CD4-positive, alpha-beta memory T cell (primary cell): ENCODE measurements around the gene PVR. TPM values are rescaled to one million over a fixed set of nuclear protein-coding genes. Genes with fewer than 3 reads are reported as not detected.

ENCODE experiments used
- CTCF ChIA-PET: fragments of 350-600 bp; sonication (Branson Sonifier 250); formaldehyde crosslinking; loops from one replicate; lab custom pipeline; 2021; ENCODE audit warnings: inconsistent platforms; ENCODE audit not compliant: partially characterized antibody; lab: Charles Lee
- POLR2A ChIA-PET: fragments of 350-600 bp; sonication (Branson Sonifier 250); formaldehyde crosslinking; loops from one replicate; lab custom pipeline; 2021; ENCODE audit not compliant: partially characterized antibody; lab: Charles Lee
- DNase-seq, 5 donors: peaks; one replicate each; pipeline versions ENCODE4 v3.0.0 to v3.0.0-alpha.2; 2020 to 2022; ENCODE audit warnings: mixed read lengths in 1 of 5
- H3K27ac ChIP-seq: one replicate; pipeline ENCODE4 v1.7.0; 2013; ENCODE audit warnings: low read depth, low read length
- H3K27me3 ChIP-seq: 2 replicates; pipeline ENCODE4 v1.7.0; 2013; ENCODE audit warnings: mild to moderate bottlenecking, low read length, moderate library complexity; ENCODE audit not compliant: insufficient read depth
- H3K36me3 ChIP-seq: 2 replicates; pipeline ENCODE4 v1.7.0; 2013; ENCODE audit warnings: mild to moderate bottlenecking, low read length, moderate library complexity; ENCODE audit not compliant: insufficient read depth
- H3K4me1 ChIP-seq: 2 replicates; pipeline ENCODE4 v1.7.0; 2013; ENCODE audit warnings: mild to moderate bottlenecking, low read length, moderate library complexity; ENCODE audit not compliant: insufficient read depth
- H3K4me3 ChIP-seq, 2 donors: one replicate each; pipeline ENCODE4 v1.7.0; 2013; ENCODE audit warnings: low read length in 2 of 2, mild to moderate bottlenecking in 1 of 2
- H3K9me3 ChIP-seq, 2 donors: one replicate each; pipeline ENCODE4 v1.7.0; 2013; ENCODE audit warnings: low read length in 2 of 2, control low read depth in 1 of 2; ENCODE audit not compliant: control insufficient read depth in 1 of 2
- H3K27ac Mint-ChIP-seq, 7 donors: one replicate each; pipeline ENCODE4 v1.8.0; 2020 to 2021; ENCODE audit warnings: mixed read lengths in 7 of 7, mild to moderate bottlenecking in 6 of 7, inconsistent platforms in 3 of 7, moderate library complexity in 3 of 7
- H3K27me3 Mint-ChIP-seq, 2 donors: one replicate each; pipeline ENCODE4 v1.8.0; 2020 to 2021; ENCODE audit warnings: mixed read lengths in 2 of 2
- H3K36me3 Mint-ChIP-seq, 2 donors: one replicate each; pipeline ENCODE4 v1.8.0; 2020 to 2021; ENCODE audit warnings: mixed read lengths in 2 of 2, inconsistent platforms in 1 of 2, mild to moderate bottlenecking in 1 of 2
- H3K4me1 Mint-ChIP-seq, 4 donors: one replicate each; pipeline ENCODE4 v1.8.0; 2020 to 2021; ENCODE audit warnings: mixed read lengths in 4 of 4, mild to moderate bottlenecking in 1 of 4
- H3K4me3 Mint-ChIP-seq, 8 donors: one replicate each; pipeline ENCODE4 v1.8.0; 2020 to 2021; ENCODE audit warnings: mixed read lengths in 8 of 8, mild to moderate bottlenecking in 7 of 8, moderate library complexity in 6 of 8, inconsistent platforms in 3 of 8
- H3K9me3 Mint-ChIP-seq, 8 donors: one replicate each; pipeline ENCODE4 v1.8.0; 2020 to 2021; ENCODE audit warnings: mixed read lengths in 8 of 8, mild to moderate bottlenecking in 5 of 8, inconsistent platforms in 3 of 8, moderate library complexity in 1 of 8
- intact Hi-C: fragments of 100-400 bp; cut with micrococcal nuclease; formaldehyde crosslinking; loops from one replicate; pipeline ENCODE4 v1.15.1; 2023
- polyA plus RNA-seq, 2 donors: library from polyadenylated mRNA; unstranded; fragments of 300-500 nt; fragmentation: Illumina TruSeq; gene quantifications; one replicate each; pipeline ENCODE4 v1.2.3, GENCODE V29; 2021
- total RNA-seq, 2 experiments: library from RNA; stranded (reverse); gene quantifications; one replicate each; pipeline ENCODE4 v1.2.3, GENCODE V29; 2021

The PVR gene
- total and polyA plus RNA-seq, 4 experiments from 2014 or later = 0.34 to 1.7 (median 1.0) TPM; not detected in 1

DNA sequence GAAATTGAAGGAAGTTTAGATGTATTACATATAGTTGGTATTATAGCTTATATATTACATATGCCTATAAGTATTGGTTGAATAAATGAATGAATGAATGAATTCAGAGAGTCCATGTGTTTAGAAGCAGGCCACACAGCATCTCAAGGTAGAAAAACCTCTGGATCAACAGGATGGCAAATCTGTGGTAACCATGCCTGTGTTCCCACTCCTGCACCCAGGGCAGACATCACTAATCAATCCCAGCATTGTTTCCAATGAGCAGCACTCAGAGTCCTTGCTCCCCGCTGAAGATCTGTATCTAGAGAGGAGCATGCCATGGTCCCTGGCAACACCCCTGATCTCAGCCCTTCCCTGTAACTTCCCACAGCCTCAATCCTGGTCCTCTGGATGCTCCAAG, 28.5 kb downstream of the PVR start:
- POLR2A ChIA-PET = no interaction called here
- intact Hi-C loops = no loop called here
- H3K9me3 Mint-ChIP-seq = peaks cover 0 to 4% (median 0%) of the 10 kb centered on the region in 8 donors
- no peaks in the 10 kb centered on the region for H3K4me1 Mint-ChIP-seq
- no peak for DNase-seq
- H3K27me3 ChIP-seq = no peaks in the 10 kb centered on the region
- H3K9me3 ChIP-seq = no peaks in the 10 kb centered on the region
- no peaks in the 10 kb centered on the region for H3K36me3 Mint-ChIP-seq
- H3K4me3 ChIP-seq = no peak overlapping the region
- H3K4me1 ChIP-seq = no peaks in the 10 kb centered on the region
- no peaks in the 10 kb centered on the region for H3K36me3 ChIP-seq
- no peak overlapping the region for H3K27ac ChIP-seq
- CTCF ChIA-PET = interaction anchor here (1.1 kb wide), 1 partner anchor 10 kb away, joined by 3 read pairs; no protein-coding TSS in a partner anchor
- H3K4me3 Mint-ChIP-seq = no peak overlapping the region
- peaks cover 0 to 10% of the 10 kb centered on the region in 2 donors for H3K27me3 Mint-ChIP-seq
- no peak overlapping the region for H3K27ac Mint-ChIP-seq

DNA sequence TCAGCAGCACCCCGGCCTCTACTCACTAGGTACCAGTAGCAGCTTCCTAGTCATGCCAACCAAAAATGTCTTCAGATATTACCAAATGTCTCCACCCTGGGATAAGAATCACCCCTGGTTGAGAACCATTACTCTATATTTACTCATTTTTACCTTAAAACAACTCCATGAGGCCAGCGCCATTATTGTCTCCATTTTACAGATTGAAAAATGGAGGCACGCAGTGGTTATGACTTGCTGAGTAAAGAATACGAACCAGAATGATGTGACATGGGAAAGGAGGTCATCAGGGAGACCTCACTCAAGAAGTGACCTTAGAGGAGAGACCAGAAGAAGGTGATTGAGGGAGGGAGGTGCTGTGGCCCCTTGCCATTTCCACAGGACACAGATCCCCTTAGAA, 29.8 kb downstream of the PVR start:
- H3K36me3 Mint-ChIP-seq = no peaks in the 10 kb centered on the region

DNA sequence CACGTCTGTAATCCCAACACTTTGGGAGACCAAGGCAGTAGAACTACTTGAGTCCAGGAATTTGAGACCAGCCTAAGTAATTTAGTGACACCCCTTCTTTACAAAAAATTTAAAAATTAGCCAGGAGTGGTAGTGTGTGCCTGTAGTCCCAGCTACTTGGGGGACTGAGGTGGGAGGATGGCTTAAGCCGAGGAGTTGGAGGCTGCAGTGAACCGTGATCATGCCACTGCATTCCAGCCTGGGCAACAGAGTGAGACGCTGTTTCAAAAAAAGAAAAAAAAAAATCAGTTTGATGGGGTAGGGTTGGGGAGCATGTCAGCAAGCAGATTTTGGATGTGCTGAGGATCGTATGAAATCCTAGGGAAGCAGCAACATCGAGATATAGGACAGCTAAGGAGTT, 31.8 kb downstream of the PVR start:
- POLR2A ChIA-PET = no interaction called here
- no peaks in the 10 kb centered on the region for H3K36me3 ChIP-seq
- no peaks in the 10 kb centered on the region for H3K9me3 ChIP-seq
- no peak overlapping the region for H3K4me3 Mint-ChIP-seq
- no peak overlapping the region for H3K27ac Mint-ChIP-seq
- H3K9me3 Mint-ChIP-seq = peaks cover 0 to 4% (median 0%) of the 10 kb centered on the region in 8 donors
- DNase-seq = no peak
- H3K4me3 ChIP-seq = no peak overlapping the region
- peaks cover 0 to 13% of the 10 kb centered on the region in 2 donors for H3K27me3 Mint-ChIP-seq
- H3K36me3 Mint-ChIP-seq = no peaks in the 10 kb centered on the region
- intact Hi-C loops = no loop called here
- H3K4me1 Mint-ChIP-seq = no peaks in the 10 kb centered on the region
- H3K27ac ChIP-seq = no peak overlapping the region
- CTCF ChIA-PET = interaction anchor here (1.0 to 1.5 kb wide), 2 partner anchors 18 to 170 kb away, joined by 3 to 4 read pairs; partner anchors contain the start of gene NECTIN2
- H3K27me3 ChIP-seq = no peaks in the 10 kb centered on the region
- H3K4me1 ChIP-seq = no peaks in the 10 kb centered on the region

More for the DNA sequence above, 29.8 kb downstream of the PVR start:
- H3K27ac Mint-ChIP-seq = no peak overlapping the region
- H3K27me3 Mint-ChIP-seq = peaks cover 0 to 10% of the 10 kb centered on the region in 2 donors
- H3K4me3 Mint-ChIP-seq = no peak overlapping the region
- CTCF ChIA-PET = interaction anchor here (1.1 kb wide), 1 partner anchor 11 kb away, joined by 3 read pairs; no protein-coding TSS in a partner anchor
- no peak for DNase-seq
- Histone ChIP-seq H3K4me3 (no peak overlapping the region), H3K36me3 (no peaks in the 10 kb centered on the region), H3K4me1 (no peaks in the 10 kb centered on the region), H3K27me3 (no peaks in the 10 kb centered on the region), H3K27ac (no peak overlapping the region), H3K9me3 (no peaks in the 10 kb centered on the region)
- no peaks in the 10 kb centered on the region for H3K4me1 Mint-ChIP-seq
- POLR2A ChIA-PET = no interaction called here
- intact Hi-C loops = no loop called here
- H3K9me3 Mint-ChIP-seq = peaks cover 0 to 4% (median 0%) of the 10 kb centered on the region in 8 donors

DNA sequence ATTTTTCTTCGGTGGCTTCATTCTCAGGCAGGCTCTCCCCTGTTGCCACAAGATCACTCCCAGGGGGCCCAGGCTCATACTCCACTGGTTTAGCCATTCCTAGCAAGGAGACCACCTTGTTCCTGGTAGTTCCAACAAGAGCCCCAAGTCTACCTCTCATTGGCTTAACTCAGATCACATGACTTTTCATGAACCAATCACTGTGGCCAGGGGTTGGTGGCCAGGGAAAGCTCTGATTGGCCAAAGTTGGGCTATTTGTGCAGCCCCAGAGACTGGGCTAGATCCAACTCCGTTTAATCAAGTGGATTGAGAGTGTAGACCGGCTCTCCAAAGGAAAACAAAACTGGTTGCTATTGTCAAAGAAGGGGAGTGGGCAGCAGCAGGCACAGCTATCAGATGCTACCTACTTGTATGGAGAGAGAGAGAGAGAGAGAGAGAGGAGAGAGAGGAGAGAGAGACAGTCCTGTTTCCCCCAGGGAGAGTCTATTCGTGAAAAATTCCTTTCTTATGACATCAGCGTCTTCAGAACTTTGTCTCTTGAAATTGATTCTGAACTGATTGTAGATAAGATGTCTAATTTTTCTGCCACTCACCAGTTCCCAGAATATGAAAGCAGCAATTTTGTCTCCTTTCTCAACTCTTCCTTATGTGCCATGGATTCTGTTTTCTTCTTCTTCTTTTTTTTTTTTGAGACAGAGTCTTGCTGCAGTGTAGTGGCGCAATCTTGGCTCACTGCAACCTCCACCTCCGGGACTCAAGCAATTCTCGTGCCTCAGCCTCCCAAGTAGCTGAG, 33.5 kb downstream of the PVR start:
- Mint-ChIP-seq H3K4me1 (no peaks in the 10 kb centered on the region), H3K9me3 (peaks cover 0 to 2% (median 0%) of the 10 kb centered on the region in 8 donors), H3K36me3 (no peaks in the 10 kb centered on the region), H3K4me3 (no peak overlapping the region), H3K27ac (peak overlapping the region in 1 of 7 donors; percentile 48), H3K27me3 (peaks cover 0 to 14% of the 10 kb centered on the region in 2 donors)
- ChIA-PET CTCF (interaction anchor here (1.2 to 1.5 kb wide), 2 partner anchors 19 to 95 kb away, joined by 3 read pairs; no protein-coding TSS in a partner anchor), POLR2A (no interaction called here)
- intact Hi-C loops = no loop called here
- Histone ChIP-seq H3K4me1 (no peaks in the 10 kb centered on the region), H3K36me3 (no peaks in the 10 kb centered on the region), H3K27me3 (no peaks in the 10 kb centered on the region), H3K4me3 (no peak overlapping the region), H3K9me3 (no peaks in the 10 kb centered on the region), H3K27ac (no peak overlapping the region)
- DNase-seq = no peak

DNA sequence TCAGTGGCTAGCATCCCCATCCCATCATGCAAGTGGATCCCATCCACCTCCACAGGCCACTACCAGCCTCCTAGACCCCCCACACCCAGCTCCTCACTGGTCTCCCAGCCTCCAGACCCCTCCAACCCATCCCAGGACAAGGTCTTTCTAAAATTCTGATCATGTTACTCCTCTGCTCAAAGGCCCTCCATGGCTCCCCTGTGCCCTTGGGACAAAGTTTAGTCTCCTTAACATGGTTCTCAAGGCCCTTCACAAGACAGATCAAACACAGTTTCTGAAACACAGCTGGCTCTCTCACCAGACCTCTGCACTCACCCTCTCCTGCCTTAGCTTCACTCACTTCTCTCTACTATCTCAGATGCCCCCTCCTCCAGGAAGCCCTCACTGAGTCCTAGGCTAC, 36.8 kb downstream of the PVR start:
- DNase-seq = no peak
- no peaks in the 10 kb centered on the region for H3K36me3 ChIP-seq
- intact Hi-C loops = no loop called here
- peaks cover 5 to 16% of the 10 kb centered on the region in 2 donors for H3K27me3 Mint-ChIP-seq
- H3K36me3 Mint-ChIP-seq = no peaks in the 10 kb centered on the region
- no peak overlapping the region for H3K4me3 Mint-ChIP-seq
- peaks cover 0 to 4% (median 4%) of the 10 kb centered on the region in 4 donors for H3K4me1 Mint-ChIP-seq
- no peak overlapping the region for H3K4me3 ChIP-seq
- H3K9me3 Mint-ChIP-seq = no peaks in the 10 kb centered on the region
- POLR2A ChIA-PET = no interaction called here
- CTCF ChIA-PET = interaction anchor here (1.1 kb wide), 1 partner anchor 23 kb away, joined by 3 read pairs; no protein-coding TSS in a partner anchor
- H3K4me1 ChIP-seq = no peaks in the 10 kb centered on the region
- H3K27ac Mint-ChIP-seq = no peak overlapping the region
- H3K9me3 ChIP-seq = no peaks in the 10 kb centered on the region
- H3K27me3 ChIP-seq = no peaks in the 10 kb centered on the region
- no peak overlapping the region for H3K27ac ChIP-seq

DNA sequence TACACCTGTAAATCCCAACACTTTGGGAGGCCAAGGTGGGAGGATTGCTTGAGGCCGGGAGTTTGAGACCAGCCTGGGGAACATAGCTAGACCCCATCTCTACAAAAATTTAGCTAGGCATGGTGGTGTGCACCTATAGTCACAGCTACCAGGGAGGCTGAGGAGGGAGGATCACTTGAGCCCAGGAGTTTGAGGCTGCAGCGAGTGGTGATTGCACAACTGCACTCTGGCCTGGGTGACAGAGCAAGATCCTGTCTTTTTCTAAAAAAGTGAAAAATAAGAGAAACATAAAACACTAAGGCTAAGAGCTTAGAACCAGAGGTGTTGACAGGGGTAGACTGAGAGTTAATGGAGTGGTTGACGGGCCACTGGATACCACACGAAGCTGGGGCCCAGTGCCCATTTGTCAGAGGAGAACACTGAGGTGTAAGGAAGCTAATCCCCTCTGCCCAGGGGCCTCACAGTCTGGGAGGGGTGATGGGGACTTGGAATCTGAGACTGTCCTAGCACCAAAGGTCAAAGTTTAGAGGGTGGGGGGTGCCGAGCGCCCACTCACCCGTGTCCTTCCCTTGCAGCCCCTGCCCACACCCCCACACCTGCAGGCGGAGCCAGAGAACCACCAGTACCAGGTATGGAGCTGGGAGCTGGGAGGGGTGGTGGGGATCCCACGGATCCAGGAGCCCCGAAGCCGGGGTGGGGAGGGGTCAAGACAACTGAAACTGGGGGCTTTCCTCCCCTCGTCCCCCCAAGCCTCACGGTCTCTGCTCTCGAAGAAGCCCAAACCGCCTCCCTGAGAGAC, 38.5 kb downstream of the PVR start:
- CTCF ChIA-PET = interaction anchor here (0.7 to 1.5 kb wide), 3 partner anchors 9 to 27 kb away, joined by 3 read pairs; no protein-coding TSS in a partner anchor
- peaks cover 6 to 19% of the 10 kb centered on the region in 2 donors for H3K27me3 Mint-ChIP-seq

DNA sequence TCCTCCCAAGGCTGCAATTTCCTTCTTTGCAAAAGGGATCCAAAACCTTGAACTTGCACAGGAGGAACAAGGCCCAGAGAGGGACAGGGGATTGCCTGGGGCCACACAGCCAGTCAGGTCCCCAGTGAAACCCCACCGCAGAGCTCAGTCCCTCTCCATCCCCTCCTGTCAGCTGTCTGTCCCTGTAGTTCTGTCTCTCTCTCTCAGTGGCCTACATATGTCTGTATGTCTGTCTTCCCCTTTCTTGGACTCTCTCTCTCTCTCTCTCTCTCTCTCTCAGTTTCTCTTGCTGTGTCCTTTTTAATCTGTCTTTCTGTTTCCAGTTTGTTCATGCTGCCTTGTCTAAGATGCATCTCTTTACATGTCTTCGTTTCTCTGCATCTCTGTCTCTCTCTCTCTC, 39.1 kb downstream of the PVR start:
- Mint-ChIP-seq H3K9me3 (no peaks in the 10 kb centered on the region), H3K27ac (peak overlapping the region in 2 of 7 donors; percentile 59 to 65), H3K36me3 (no peaks in the 10 kb centered on the region), H3K4me3 (no peak overlapping the region), H3K27me3 (peaks cover 8 to 22% of the 10 kb centered on the region in 2 donors), H3K4me1 (peaks cover 0 to 5% (median 4%) of the 10 kb centered on the region in 4 donors)
- no peaks in the 10 kb centered on the region for H3K27me3 ChIP-seq
- ChIA-PET POLR2A (no interaction called here), CTCF (interaction anchor here (1.2 to 1.5 kb wide), 2 partner anchors 8 to 89 kb away, joined by 3 to 4 read pairs; no protein-coding TSS in a partner anchor)
- H3K9me3 ChIP-seq = no peaks in the 10 kb centered on the region
- no peak overlapping the region for H3K4me3 ChIP-seq
- intact Hi-C loops = no loop called here
- no peak for DNase-seq
- no peaks in the 10 kb centered on the region for H3K4me1 ChIP-seq
- H3K27ac ChIP-seq = no peak overlapping the region
- no peaks in the 10 kb centered on the region for H3K36me3 ChIP-seq

More for the DNA sequence above, 38.5 kb downstream of the PVR start:
- H3K4me1 Mint-ChIP-seq = peaks cover 0 to 5% (median 4%) of the 10 kb centered on the region in 4 donors
- DNase-seq = no peak
- no peak overlapping the region for H3K4me3 Mint-ChIP-seq
- H3K9me3 Mint-ChIP-seq = no peaks in the 10 kb centered on the region
- POLR2A ChIA-PET = no interaction called here
- Histone ChIP-seq H3K9me3 (no peaks in the 10 kb centered on the region), H3K27me3 (no peaks in the 10 kb centered on the region), H3K27ac (no peak overlapping the region), H3K4me3 (no peak overlapping the region), H3K4me1 (no peaks in the 10 kb centered on the region), H3K36me3 (no peaks in the 10 kb centered on the region)
- intact Hi-C loops = no loop called here
- H3K27ac Mint-ChIP-seq = no peak overlapping the region
- no peaks in the 10 kb centered on the region for H3K36me3 Mint-ChIP-seq
